Loucy (cell line): ENCODE measurements around the gene SYNRG.

Source experiments
- EZH2phosphoT487 ChIP-seq: fragments of 200-600 bp; IDR thresholded peaks from 2 replicates; pipeline ENCODE4 v1.6.1; 2018; ENCODE audit warnings: antibody characterized with exemption, mild to moderate bottlenecking, moderate library complexity, borderline replicate concordance
- TF ChIP-seq, protein P1 (sequence below): fragments of 200-600 bp; sonication (generic); conservative IDR thresholded peaks from 2 replicates; pipeline ENCODE4 v1.5.1; 2014; ENCODE audit warnings: mild to moderate bottlenecking, antibody characterized with exemption, low read length

GRCh38 chr17:37605813-37606505, 3.3 kb downstream of the SYNRG start:
- TF ChIP-seq, protein P1, sequence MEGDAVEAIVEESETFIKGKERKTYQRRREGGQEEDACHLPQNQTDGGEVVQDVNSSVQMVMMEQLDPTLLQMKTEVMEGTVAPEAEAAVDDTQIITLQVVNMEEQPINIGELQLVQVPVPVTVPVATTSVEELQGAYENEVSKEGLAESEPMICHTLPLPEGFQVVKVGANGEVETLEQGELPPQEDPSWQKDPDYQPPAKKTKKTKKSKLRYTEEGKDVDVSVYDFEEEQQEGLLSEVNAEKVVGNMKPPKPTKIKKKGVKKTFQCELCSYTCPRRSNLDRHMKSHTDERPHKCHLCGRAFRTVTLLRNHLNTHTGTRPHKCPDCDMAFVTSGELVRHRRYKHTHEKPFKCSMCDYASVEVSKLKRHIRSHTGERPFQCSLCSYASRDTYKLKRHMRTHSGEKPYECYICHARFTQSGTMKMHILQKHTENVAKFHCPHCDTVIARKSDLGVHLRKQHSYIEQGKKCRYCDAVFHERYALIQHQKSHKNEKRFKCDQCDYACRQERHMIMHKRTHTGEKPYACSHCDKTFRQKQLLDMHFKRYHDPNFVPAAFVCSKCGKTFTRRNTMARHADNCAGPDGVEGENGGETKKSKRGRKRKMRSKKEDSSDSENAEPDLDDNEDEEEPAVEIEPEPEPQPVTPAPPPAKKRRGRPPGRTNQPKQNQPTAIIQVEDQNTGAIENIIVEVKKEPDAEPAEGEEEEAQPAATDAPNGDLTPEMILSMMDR, result no peak
- TF ChIP-seq EZH2phosphoT487, result no peak
